ENCODE results near the gene ITGA2. TPM values are rescaled to one million over a fixed set of nuclear protein-coding genes. Genes with fewer than 3 reads are reported as not detected.
"Not testable (repeated sequence)": the region's sequence is repeated elsewhere in the genome, so short reads cannot be mapped to it uniquely, and the experiment has no call there.

Gene ITGA2
- total RNA-seq, 1 experiment from 2014 or later = 5.5 TPM

DNA sequence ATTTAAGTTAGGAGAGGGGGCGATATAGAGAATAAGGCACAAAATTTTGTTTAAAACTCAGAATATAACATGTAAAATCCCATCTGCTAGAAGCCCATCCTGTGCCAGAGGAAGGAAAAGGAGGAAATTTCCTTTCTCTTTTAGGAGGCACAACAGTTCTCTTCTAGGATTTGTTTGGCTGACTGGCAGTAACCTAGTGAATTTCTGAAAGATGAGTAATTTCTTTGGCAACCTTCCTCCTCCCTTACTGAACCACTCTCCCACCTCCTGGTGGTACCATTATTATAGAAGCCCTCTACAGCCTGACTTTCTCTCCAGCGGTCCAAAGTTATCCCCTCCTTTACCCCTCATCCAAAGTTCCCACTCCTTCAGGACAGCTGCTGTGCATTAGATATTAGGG is 102.1 kb downstream of the ITGA2 start:
- DNase-seq (ENCODE audit: extremely low read depth, low read depth) = no peak

DNA sequence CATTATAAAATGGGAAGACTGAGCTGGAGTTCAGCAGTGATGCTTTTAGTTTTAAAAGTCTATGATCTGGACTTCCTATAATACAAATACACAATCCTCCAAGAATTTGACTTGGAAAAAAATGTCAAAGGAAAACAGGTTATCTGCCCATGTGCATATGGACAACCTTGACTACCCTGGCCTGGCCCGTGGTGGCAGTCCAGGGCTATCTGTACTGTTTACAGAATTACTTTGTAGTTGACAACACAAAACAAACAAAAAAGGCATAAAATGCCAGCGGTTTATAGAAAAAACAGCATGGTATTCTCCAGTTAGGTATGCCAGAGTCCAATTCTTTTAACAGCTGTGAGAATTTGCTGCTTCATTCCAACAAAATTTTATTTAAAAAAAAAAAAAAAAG is 103.1 kb downstream of the ITGA2 start:
- no peak for DNase-seq (ENCODE audit: extremely low read depth, low read depth)

DNA sequence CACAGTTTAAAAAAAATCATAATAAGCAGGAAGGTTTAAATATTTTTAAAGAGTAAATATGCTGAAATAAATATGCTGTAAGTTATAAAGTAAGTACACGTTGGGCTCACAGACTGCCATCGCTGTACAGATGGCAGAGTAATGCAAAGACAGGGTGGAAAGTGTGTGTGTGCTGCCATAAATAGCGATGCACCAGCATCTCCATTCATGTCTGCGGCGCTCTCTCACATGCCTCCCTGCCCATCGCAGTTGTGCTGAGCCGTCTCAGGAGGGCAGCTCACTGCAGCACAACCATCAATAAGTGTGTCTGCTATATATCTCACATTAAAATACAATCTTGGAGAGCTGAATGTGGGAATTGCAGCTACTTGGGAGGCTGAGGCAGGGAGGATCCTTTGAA is 106.1 kb downstream of the ITGA2 start:
- no peak for DNase-seq (ENCODE audit: extremely low read depth, low read depth)

DNA sequence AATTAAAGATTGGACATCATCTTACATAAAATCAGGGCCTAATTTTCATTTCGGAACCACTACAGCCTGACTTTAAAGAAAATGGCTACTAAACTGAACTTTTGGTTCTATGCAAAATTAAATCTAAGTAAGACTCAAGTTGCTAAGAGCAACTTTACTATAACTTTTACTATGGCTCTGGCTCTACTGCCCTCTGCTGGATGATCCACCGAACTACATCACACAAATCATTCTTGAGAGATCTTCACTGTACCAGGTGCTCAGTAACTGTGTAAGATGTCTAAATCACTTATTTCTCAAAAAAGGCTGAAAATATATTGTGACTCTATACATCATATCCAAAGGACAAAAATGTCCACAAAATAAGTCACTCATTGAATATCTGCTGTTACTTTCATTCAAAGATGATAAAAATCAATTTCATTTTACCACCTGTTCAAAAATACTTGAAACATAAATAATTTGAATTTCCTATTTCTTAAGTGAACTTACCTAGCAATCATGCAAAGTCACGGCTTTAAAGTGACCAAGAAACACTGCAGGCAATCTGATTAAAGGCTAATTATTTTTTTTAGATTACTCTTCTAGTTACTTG is 106.9 kb downstream of the ITGA2 start:
- DNase-seq (ENCODE audit: extremely low read depth, low read depth) = peak; percentile 53

DNA sequence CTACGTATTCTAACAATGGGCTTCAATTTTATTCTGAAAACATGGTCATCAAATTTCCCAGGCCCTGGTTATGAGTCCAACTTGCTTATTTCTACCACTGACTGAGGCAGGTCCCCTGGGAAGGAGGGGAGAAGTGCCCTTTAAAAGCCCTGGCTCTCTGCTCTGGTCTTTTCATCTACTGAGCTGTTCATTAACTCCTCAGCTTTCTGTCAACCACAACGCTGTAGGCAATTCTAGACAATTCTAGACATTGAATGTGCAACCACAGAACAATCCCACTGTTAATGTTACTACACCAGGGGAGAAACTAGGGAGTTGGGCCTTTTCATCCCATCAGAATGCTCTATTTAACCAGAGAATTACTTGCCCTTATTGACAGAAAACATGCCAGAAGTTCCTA is 110.4 kb downstream of the ITGA2 start:
- no peak for DNase-seq (ENCODE audit: extremely low read depth, low read depth)

DNA sequence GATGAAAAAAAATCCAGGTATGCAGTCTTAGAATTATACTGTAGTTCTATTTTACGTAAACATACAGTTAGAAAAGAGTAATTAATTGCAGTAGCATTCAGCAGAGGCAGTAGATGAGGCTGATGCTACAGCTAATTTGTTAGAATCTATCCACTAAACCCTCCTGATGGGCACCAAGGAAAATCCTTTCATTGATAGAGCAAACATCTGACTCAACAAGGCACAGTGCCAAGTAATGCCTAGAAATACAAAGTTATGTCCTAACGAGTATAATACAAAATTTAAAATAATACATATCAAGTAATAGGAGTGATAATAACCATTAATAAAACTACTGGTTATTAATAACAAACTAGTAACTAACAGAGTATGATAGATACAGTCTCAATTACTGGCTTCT is 111.5 kb downstream of the ITGA2 start:
- no peak for DNase-seq (ENCODE audit: extremely low read depth, low read depth)

DNA sequence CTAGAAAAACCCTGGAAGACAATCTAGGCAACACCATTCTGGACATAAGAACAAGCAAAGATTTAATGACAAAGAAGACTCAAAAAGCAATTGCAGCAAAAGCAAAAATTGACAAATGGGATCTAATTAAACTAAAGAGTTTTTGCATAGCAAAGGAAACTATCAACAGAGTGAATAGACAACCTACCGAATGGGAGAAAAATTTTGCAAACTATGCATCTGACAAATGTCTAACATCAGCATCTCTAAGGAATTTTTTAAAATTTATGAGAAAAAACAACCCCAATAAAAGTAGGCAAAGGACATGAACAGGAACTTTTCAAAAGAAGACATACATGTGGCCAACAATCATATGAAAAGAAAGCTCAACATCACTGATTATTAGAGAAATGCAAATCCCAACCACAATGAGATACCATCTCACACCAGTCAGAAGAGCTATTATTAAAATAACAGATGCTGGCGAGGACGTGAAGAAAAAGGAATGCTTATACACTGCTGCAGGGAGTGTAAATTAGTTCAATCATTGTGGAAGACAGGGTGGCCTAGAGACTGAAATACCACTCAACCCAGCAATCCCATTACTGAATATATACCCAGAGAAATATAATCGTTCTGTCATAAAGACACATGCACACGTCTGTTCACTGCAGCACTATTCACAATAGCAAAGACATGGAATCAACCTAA is 116.6 kb downstream of the ITGA2 start:
- no peak for DNase-seq (ENCODE audit: extremely low read depth, low read depth)

DNA sequence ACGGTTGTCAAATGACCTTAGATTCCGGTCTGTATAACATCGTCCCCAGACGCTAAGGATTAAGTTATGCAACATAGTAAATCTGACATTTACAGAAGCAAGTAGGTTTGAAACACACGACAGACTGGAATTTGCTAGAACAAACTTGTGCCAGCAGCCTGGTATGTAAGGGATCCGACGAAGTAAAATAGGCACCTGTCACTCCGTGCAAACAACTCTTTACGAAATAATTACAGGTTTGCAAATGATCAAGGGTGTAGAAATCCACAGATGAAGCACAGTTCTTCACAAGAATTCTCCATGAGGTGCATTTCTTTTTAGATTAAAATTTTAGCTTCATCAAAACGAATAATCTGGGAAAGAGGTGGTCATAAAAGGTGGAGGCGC is 119.9 kb downstream of the ITGA2 start:
- DNase-seq (ENCODE audit: extremely low read depth, low read depth) = no peak

DNA sequence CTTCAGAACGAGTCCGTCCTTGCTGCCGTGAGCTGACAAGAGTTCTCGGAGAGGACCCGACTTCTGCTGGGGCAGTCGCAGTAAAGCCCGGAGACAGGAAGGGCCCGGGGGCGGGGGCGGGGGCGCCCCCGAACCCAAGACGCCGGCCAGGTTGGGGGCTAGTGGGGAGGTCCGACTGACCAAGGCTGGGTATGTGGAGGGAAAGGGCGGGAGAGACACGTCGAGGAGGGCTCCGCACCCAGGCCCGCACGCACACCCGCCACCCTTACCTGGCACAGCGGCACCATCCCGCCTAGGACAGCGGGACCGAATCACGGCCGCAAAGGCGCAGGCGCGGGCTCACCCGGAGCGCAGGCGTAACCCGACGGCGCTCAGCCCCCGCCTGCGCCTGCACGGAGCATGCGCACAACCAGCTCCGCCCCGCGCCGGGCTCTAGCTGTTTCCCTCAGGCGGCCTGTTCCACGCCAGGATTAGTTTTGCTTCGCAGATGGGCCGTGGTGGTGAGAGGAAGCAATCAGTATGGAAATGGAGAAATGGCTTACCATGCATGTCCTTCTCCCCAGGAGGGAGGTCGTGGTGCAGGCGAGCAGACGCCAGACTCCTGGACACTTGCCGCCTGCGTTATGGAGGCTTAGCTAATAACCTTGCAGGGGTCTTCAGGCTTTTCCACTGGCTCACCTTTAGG is 120.4 kb downstream of the ITGA2 start, which contains the start of gene MOCS2:
Gene MOCS2 (minus strand): TSS at position 315 of the 685 bp plus-strand sequence. CDS start 2,583 bp downstream, outside the sequence.
- peak; percentile 87 for DNase-seq (ENCODE audit: extremely low read depth, low read depth)

DNA sequence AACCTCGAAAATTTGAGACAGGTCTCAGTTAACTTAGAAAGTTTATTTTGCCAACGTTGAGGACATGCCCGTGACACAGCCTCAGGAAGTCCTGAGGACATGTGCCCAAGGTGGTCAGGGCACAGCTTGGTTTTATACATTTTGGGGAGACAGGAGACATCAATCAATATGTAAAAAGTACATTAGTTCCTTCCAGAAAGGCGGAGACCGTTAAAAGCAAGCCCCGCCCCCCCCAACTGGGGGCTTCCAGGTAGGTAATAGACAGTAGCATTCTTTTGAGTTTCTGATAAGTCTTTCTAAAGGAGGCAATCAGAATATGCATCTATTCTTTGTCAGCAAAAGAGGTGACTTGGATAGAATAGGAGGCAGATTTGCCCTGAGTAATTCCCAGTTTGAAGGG is 121.0 kb downstream of the ITGA2 start:
- no peak for DNase-seq (ENCODE audit: extremely low read depth, low read depth)

DNA sequence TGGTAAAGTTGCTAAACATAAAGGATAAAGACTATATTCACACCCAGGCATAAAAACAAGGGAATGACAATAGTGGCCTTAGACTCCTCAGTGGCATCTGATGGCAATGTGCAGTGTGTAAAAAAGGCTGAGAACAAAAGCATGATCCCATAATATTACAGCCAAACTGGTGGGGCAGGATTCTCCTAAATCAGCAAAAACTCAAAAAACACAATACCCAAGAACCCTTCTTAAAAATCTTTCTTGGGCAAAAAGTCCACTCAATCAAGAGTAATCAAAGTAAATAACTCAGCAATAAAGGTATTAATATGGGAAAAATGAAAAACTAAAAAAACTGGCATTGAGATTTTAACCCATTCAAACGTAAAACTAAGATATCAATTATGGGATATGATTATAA is 122.0 kb downstream of the ITGA2 start:
- no peak for DNase-seq (ENCODE audit: extremely low read depth, low read depth)

DNA sequence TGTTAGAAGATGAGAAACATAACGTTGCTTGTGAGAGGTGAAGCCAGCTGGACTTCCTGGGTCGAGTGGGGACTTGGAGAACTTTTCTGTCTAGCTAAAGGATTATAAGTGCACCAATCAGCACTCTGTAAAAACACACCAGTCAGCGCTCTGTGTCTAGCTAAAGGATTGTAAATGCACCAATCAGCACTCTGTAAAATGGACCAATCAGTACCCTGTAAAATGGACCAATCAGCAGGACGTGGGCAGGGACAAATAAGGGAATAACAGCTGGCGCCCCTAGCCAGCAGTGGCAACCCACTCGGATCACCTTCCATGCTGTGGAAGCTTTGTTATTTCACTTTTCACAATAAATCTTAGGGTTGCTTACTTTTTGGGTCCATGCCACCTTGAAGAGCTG is 123.2 kb downstream of the ITGA2 start:
- not testable (repeated sequence) for DNase-seq (ENCODE audit: extremely low read depth, low read depth)

DNA sequence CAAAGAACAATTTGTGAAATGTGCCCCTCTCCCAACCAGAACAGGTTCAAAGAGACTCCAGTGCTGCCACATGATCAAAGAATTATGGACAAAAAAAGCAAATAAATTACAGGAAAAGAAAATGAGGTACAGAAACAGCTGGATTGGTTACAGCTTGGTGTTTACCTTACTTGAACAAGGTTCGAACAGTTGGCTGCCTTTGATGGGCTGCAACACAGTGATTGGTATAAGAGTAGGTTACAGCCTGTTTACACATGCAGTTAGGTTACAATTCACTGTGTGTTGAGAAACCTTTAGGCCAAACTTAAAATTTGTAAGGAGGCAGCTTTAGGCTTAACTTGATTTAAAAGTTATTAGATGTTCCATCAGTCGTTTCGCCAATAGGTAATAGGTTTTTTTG is 123.8 kb downstream of the ITGA2 start:
- no peak for DNase-seq (ENCODE audit: extremely low read depth, low read depth)

DNA sequence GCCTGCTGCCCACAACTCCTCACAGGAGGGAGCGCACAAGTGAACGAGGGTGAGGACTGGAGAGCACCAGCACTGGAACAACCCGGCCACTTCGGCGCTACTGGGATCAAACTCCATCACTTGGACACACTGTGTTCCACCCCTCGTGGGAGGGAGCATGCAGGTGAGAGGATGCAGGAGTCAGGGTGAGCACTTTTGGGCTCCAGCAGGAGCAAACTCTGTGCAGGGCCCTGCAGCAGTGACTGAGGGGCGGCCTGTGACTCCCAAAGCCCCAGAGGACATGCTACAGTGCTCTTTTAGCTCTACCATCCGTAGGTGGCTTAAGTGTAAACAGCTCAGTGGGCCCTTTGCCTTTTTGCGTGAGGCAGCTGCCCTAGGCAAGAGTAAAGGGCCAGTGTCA is 124.8 kb downstream of the ITGA2 start:
- DNase-seq (ENCODE audit: extremely low read depth, low read depth) = no peak

DNA sequence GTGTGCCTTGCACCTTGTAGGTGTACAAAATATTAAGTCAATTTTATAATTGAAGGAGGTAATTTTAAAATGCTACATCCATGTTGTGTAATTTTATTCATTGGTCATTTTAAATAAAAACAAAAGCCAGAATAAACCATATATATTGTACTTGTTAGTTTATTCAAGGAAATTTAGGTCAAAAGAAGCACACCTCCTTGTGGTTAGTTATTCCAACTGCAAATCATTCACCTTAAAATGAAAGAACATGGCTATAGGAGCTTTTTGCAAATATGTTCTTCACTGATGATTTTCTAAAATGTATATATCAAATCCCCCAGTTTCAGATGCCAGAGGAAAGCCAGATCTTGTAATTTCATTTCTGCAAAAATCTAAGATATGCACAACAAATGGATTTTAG is 125.8 kb downstream of the ITGA2 start:
- DNase-seq (ENCODE audit: extremely low read depth, low read depth) = no peak

DNA sequence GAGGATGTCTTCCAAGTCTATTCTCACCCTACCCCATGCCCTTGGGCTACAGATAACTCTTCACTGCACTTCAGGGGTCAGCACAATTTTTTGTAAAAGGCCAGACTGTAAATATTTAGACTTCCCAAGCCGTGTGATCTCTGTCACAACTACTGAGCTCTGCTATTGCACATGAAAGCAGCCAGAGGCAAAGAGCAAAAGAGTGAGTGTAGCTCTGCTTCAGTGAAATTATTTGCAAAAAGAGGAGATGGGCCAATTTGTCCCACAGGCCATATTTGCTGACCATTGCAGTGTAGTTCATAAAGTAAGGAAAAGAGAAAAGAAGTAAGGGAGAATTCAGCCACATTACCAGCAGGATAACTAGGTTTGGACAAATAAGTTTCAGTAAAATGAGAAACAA is 127.4 kb downstream of the ITGA2 start:
- DNase-seq (ENCODE audit: extremely low read depth, low read depth) = no peak

DNA sequence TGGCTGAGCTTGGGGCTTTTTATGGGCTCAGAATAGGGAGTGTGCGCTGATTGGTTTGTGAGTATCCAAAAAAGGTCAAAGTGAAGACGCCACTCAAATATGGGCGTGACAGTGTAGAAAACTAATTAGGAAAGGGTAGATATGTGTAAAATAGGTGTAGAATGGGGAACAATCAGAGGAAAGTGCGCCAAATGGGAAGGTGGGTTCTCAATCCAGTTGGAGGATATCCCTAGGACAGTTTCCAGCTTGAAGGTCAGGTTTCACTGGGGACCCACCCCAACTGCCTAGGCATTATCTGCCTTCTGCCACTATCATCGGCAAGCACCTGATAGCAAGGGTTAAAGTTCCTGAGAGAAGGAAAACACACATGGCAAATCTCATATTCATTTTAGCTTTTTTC is 129.7 kb downstream of the ITGA2 start:
- DNase-seq (ENCODE audit: extremely low read depth, low read depth) = no peak

DNA sequence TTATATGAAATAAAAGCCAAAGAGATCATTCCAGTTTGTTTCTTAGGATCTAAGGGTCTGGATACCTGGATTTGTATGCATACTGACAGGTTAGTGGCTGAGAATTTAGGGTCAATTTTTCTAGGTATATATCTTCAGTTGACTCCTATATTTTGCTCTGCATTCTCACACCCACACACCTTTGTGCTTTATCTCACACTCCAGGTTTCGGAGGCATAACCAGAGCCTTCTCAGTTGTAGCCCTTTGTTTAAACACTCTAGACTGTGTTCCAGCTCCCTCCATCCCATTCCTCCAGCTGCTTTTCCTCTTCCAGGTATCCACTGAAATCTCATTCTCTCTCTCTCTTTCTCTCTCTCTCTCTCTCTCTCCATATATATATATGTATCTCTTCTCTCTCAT is 131.0 kb downstream of the ITGA2 start:
- no peak for DNase-seq (ENCODE audit: extremely low read depth, low read depth)

DNA sequence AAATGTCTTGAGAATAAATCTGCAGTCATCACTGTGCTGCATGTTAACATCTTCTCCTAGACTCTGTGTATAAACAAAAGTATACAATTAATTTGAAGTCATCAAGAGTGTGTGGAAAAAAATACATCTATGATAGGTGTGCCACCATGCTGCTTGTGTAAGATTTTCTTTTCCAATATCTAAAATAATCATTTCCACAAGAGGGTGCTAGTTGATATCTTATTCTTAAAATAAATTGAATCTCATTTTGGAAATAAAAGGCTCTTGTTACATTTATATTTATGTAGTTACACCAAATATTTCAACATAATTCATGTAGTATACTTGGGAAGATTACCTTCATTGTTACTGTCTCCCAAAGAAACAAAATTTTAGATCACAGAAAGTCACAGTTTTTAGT is 134.6 kb downstream of the ITGA2 start:
- DNase-seq (ENCODE audit: extremely low read depth, low read depth) = no peak

DNA sequence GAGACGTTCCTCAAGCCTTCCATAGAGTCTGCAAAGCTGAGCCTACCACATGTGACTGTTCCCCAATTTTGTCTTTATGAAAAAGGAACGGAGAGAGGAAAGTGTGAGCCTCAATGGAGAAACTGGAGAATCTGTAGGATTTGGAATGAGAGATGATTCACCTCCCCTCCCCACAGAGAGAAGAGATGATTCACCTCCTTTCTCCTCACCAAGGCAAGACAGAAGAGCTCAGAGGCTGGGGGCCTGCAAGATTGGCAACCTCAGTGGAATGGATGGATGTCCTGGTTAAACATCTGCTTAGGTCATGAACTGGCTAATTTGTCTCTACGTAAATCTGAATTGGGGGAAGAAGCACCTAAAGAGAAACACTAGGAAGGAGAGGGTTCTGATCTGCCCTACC is 137.4 kb downstream of the ITGA2 start:
- DNase-seq (ENCODE audit: extremely low read depth, low read depth) = no peak

DNA sequence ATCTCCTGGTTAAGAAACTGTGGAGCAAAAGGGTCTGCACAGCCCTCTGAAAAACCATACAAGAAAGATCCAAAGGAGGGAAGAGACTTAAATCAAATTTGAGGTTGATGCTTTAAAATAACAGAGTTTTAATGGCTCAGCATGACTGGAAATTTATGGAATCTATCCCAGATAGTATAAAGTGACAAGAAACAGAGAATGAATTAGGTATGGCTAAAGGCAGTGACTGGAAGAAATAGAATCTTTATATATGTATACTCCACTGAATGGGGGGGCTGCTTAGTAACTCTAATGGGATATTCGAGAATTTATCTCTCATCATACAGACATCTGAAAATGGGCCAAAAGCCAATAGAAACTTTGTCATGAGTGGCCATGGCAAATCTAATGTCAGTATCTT is 138.0 kb downstream of the ITGA2 start:
- DNase-seq (ENCODE audit: extremely low read depth, low read depth) = no peak

DNA sequence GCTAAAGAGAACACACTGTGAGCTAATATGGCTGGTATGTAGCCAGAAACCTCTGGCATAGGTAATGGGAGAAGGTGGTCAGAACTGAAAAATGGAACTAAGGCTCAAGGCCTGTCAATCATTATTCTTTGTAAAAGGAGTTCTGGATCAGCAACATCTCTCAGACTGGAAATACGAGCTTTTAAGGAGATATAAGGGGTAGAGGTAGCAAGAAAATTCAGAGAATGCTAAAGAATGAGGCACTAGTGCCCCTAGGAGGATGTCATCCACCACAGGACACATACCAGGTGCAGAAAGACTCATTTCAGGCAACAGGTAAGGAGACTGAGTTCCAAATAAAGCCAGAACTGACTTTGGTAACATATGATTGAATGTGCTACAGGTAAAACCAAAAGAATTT is 139.3 kb downstream of the ITGA2 start:
- DNase-seq (ENCODE audit: extremely low read depth, low read depth) = no peak

Data from NCI-H460 (cell line).